KMS-11 (cell line): Measurements from ENCODE around the gene RXFP1.

Experiments used
- H2AFZ ChIP-seq: fragments of 200-600 bp; sonication (generic); 2 replicates; pipeline ENCODE4 v1.6.1; 2016; ENCODE audit warnings: antibody characterized with exemption, mixed run types, low read depth
- H3K27ac ChIP-seq: fragments of 200-600 bp; sonication (generic); 2 replicates; pipeline ENCODE4 v1.6.1; 2016; ENCODE audit warnings: mild to moderate bottlenecking, mixed run types
- H3K27me3 ChIP-seq: fragments of 200-600 bp; sonication (generic); 2 replicates; pipeline ENCODE4 v1.6.1; 2017; ENCODE audit warnings: mild to moderate bottlenecking, low read depth, mixed run types, moderate library complexity; ENCODE audit not compliant: insufficient read depth
- H3K36me3 ChIP-seq: fragments of 200-600 bp; sonication (generic); 2 replicates; pipeline ENCODE4 v1.6.1; 2017; ENCODE audit warnings: mild to moderate bottlenecking, mixed run types; ENCODE audit not compliant: insufficient read depth
- H3K4me1 ChIP-seq: fragments of 200-600 bp; sonication (generic); 2 replicates; pipeline ENCODE4 v1.6.1; 2016; ENCODE audit warnings: mild to moderate bottlenecking, low read depth, mixed run types; ENCODE audit not compliant: poor library complexity, severe bottlenecking
- H3K4me2 ChIP-seq: fragments of 200-600 bp; sonication (generic); 2 replicates; pipeline ENCODE4 v1.7.0; 2016; ENCODE audit warnings: mild to moderate bottlenecking, mixed run types
- H3K4me3 ChIP-seq: fragments of 200-600 bp; sonication (generic); IDR thresholded peaks from 2 replicates; pipeline ENCODE4 v1.6.1; 2017; ENCODE audit warnings: low read depth, low read length, mixed read lengths; ENCODE audit not compliant: insufficient read depth
- H3K79me2 ChIP-seq: fragments of 200-600 bp; sonication (generic); 2 replicates; pipeline ENCODE4 v1.6.1; 2016; ENCODE audit warnings: low read depth, mixed run types; ENCODE audit not compliant: insufficient read depth
- H3K9ac ChIP-seq: fragments of 200-600 bp; sonication (generic); 2 replicates; pipeline ENCODE4 v1.6.1; 2016; ENCODE audit warnings: mild to moderate bottlenecking, mixed run types
- H4K20me1 ChIP-seq: fragments of 200-600 bp; sonication (generic); 2 replicates; pipeline ENCODE4 v1.6.1; 2016; ENCODE audit warnings: mild to moderate bottlenecking, mixed run types; ENCODE audit not compliant: insufficient read depth
- CTCF ChIP-seq: fragments of 200-600 bp; sonication (generic); conservative IDR thresholded peaks from 2 replicates; pipeline ENCODE4 v1.6.1; 2017; ENCODE audit warnings: low read depth, mild to moderate bottlenecking, antibody characterized with exemption, low read length, moderate library complexity, mixed read lengths

The RXFP1 gene

GRCh38 chr4:158492391-158492790, 29.3 kb upstream of the RXFP1 start:
- Histone ChIP-seq H3K4me2 (no peak overlapping the region), H3K4me3 (no peak overlapping the region), H4K20me1 (no peaks in the 10 kb centered on the region), H2AFZ (no peak overlapping the region), H3K36me3 (no peaks in the 10 kb centered on the region), H3K9ac (no peak overlapping the region), H3K79me2 (no peaks in the 10 kb centered on the region), H3K27me3 (no peaks in the 10 kb centered on the region), H3K4me1 (no peaks in the 10 kb centered on the region), H3K27ac (no peak overlapping the region)
- TF ChIP-seq CTCF: no peak

- Histone ChIP-seq H3K4me3 (no peak overlapping the region), H2AFZ (no peak overlapping the region), H3K4me2 (no peak overlapping the region), H3K27me3 (no peaks in the 10 kb centered on the region), H3K36me3 (no peaks in the 10 kb centered on the region), H3K4me1 (no peaks in the 10 kb centered on the region), H4K20me1 (no peaks in the 10 kb centered on the region), H3K79me2 (no peaks in the 10 kb centered on the region), H3K27ac (no peak overlapping the region), H3K9ac (no peak overlapping the region)
- peak; percentile 54; the same call in 1 of the 2 replicates for TF ChIP-seq CTCF
These were observed 25.5 kb upstream of the RXFP1 start for GRCh38 chr4:158496030-158496741.

- TF ChIP-seq CTCF: no peak
- no peaks in the 10 kb centered on the region for H3K36me3 ChIP-seq
- no peaks in the 10 kb centered on the region for H3K4me1 ChIP-seq
- H3K4me2 ChIP-seq: no peak overlapping the region
- H3K27ac ChIP-seq: no peak overlapping the region
- H3K79me2 ChIP-seq: no peaks in the 10 kb centered on the region
- H3K4me3 ChIP-seq: no peak overlapping the region
- H2AFZ ChIP-seq: no peak overlapping the region
- H4K20me1 ChIP-seq: no peaks in the 10 kb centered on the region
- H3K27me3 ChIP-seq: no peaks in the 10 kb centered on the region
- no peak overlapping the region for H3K9ac ChIP-seq
These were observed 21.6 kb upstream of the RXFP1 start for GRCh38 chr4:158500054-158500453.

GRCh38 chr4:158513256-158513655, 8.4 kb upstream of the RXFP1 start:
- Histone ChIP-seq H3K27ac (no peak overlapping the region), H3K27me3 (no peaks in the 10 kb centered on the region), H4K20me1 (no peaks in the 10 kb centered on the region), H2AFZ (no peak overlapping the region), H3K4me3 (no peak overlapping the region), H3K9ac (no peak overlapping the region), H3K4me1 (no peaks in the 10 kb centered on the region), H3K4me2 (no peak overlapping the region), H3K36me3 (no peaks in the 10 kb centered on the region), H3K79me2 (no peaks in the 10 kb centered on the region)
- TF ChIP-seq CTCF: no peak
